RWPE1 (cell line): ENCODE data around the gene HOXB3.

Experiments used
- CTCF ChIA-PET: fragments of 350-600 bp; sonication (Branson Sonifier 250); formaldehyde crosslinking; extraction: SDS; loops from one replicate; lab custom pipeline; 2021; lab: Yijun Ruan, JAX
- POLR2A ChIA-PET: fragments of 400-600 bp; formaldehyde crosslinking; extraction: SDS; loops from one replicate; lab custom pipeline; 2020; ENCODE audit warnings: antibody characterized with exemption; ENCODE audit not compliant: low non-redundant PET; lab: Yijun Ruan, JAX
- DNase-seq: peaks from one replicate; pipeline ENCODE4 v3.0.0; 2012; ENCODE audit warnings: low spot score
- H3K27ac ChIP-seq: fragments of 450-650 bp; 2 replicates; pipeline ENCODE4 v1.5.1; 2017
- TF ChIP-seq, protein P1 (sequence below): fragments of 450-650 bp; conservative IDR thresholded peaks from 2 replicates; pipeline ENCODE4 v1.5.1; 2017; ENCODE audit warnings: low read depth, mild to moderate bottlenecking

HOXB3 gene

DNA sequence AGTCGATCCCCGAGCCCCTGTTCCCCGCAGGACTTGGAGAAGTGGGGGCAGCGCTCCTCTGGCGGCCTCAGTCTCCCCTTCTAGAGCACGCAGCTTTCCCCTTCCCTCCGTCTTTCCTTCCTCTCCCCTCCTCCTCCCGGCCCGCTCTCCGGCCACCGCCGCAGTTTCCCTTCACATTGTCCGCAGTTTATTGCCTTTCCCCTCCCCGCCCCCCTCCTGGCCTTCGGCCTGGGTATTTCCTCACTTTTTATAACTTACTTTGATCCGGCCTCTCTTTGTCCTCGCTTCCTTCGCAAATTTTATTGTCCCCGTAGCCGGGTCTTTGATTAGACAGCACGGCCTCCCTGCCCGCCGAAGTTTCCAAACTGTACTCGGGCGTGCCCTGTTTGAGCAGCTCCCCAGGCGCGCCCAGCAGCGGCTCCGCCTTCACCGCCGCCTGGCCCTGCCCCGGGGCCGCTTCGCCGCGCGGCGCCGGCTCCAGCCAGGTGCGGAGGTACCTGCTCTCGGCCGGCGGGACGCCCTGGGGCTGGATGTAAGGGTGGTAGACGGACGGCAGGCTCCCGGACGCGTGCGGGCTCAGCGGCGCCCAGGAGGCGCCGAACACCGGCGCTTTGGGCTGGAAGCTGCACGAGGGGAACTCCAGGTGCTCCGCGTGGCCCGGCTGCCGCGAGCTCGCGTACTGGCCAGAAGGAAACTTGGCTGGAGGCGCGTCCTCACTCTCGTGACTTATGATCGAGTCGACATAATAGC is 35.6 kb upstream of the HOXB3 start:
- DNase-seq = peak; percentile 69
- CTCF ChIA-PET = interaction anchor here (0.6 to 1.2 kb wide), 5 partner anchors 11 to 608 kb away, joined by 3 to 6 read pairs (median 4); no protein-coding TSS in a partner anchor
- POLR2A ChIA-PET = interaction anchor here (0.5 kb wide), 1 partner anchor 474 kb away, joined by 3 read pairs; no protein-coding TSS in a partner anchor
- H3K27ac ChIP-seq = peak overlapping the region; percentile 3; the same call in 1 of the 2 replicates
- TF ChIP-seq, protein P1, sequence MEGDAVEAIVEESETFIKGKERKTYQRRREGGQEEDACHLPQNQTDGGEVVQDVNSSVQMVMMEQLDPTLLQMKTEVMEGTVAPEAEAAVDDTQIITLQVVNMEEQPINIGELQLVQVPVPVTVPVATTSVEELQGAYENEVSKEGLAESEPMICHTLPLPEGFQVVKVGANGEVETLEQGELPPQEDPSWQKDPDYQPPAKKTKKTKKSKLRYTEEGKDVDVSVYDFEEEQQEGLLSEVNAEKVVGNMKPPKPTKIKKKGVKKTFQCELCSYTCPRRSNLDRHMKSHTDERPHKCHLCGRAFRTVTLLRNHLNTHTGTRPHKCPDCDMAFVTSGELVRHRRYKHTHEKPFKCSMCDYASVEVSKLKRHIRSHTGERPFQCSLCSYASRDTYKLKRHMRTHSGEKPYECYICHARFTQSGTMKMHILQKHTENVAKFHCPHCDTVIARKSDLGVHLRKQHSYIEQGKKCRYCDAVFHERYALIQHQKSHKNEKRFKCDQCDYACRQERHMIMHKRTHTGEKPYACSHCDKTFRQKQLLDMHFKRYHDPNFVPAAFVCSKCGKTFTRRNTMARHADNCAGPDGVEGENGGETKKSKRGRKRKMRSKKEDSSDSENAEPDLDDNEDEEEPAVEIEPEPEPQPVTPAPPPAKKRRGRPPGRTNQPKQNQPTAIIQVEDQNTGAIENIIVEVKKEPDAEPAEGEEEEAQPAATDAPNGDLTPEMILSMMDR = no peak

DNA sequence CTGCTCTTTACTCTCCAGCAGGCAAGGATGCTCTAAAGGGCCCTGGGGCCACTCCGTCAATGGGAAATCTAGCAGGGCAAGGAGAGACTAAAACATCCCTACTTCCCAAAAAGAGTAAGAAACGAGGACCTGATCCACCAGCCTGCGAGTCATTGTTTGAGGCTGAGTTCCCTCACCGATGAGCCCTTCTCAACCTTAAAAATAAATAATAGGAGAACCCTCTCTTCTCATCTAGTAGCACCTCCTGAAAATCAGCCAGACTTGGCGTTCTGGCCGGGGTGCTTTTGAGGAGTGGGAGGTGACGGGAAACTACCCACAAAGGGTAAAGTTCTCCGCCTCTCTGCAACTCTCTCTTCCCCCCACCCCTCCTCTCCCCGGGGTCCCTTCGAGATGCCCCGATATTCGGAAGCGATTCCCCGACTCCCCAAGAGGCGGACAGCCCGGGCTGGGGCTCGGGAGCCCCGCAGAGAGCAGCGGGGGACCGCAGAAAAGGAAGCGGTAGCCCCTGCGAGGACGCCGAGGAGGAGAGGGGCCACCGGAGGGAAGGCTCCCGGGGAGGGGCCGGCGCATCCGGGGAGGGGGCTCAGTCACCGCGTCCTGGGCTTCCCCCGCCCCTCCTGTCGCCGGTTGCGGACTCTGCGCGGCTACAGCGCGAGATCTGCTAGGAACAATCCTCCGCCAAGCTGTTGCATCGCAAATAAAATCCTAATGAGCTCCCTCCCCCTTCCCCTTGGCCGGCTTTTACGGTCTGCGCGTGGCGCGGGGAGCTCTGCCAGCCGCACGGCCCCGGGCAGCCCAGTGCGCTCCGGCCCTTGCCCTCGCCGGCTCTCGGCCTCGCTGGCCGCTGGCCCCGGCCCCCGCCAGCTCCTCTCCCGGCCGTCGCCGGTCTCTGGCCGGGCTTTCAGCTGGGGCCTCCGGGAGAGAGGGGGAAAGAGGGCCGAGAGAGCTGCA is 34.8 kb upstream of the HOXB3 start:
- no peak overlapping the region; the same call in 1 of the 2 replicates for H3K27ac ChIP-seq
- TF ChIP-seq, protein P1 = no peak
- CTCF ChIA-PET = interaction anchor here (0.6 to 1.2 kb wide), 5 partner anchors 12 to 1377 kb away, joined by 3 to 6 read pairs (median 4); no protein-coding TSS in a partner anchor
- no peak for DNase-seq
- POLR2A ChIA-PET = interaction anchor here (0.5 to 0.6 kb wide), 2 partner anchors 12 to 473 kb away, joined by 3 read pairs; no protein-coding TSS in a partner anchor

DNA sequence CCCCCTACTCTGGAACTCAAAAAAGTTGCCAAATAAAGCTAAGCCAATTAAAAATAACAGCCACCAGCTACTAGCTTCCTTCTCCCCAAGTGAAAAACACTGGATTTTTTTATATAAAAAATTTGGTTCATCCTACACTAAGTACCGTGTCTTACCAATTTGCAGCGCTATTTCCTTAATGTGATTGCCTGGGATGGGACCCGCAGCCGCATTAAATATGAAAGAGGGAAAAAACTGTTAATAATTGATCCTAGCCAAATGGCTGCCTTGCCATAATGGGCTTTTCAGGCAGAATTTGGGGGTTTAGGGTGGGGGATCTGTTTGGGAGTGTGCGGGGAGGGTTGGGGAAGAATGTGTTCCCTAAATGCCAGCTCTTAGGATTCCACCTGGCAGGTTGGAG is 34.1 kb upstream of the HOXB3 start:
- TF ChIP-seq, protein P1 = no peak
- no peak overlapping the region for H3K27ac ChIP-seq
- no peak for DNase-seq
- ChIA-PET CTCF (no interaction called here), POLR2A (no interaction called here)

DNA sequence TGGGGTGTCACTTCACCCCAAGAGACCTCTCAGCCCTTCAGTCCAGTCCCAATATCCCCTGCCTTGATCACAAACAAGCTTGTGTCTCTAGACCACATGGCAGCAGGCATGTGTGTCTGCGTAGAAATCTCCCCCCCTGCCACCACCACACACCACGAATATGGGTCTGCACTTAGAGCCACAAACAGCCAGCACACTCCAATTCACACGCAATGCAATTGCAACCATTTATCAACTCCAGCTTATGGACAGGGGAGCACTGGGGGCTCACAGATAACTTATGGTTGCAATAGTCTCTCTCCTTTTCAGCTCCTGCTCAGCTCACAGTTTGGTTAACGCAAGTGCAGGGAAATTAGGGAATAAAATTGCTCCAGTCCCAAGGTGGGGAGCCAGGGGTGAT is 33.5 kb upstream of the HOXB3 start:
- ChIA-PET CTCF (no interaction called here), POLR2A (no interaction called here)
- TF ChIP-seq, protein P1 = no peak
- H3K27ac ChIP-seq = no peak overlapping the region
- no peak for DNase-seq

DNA sequence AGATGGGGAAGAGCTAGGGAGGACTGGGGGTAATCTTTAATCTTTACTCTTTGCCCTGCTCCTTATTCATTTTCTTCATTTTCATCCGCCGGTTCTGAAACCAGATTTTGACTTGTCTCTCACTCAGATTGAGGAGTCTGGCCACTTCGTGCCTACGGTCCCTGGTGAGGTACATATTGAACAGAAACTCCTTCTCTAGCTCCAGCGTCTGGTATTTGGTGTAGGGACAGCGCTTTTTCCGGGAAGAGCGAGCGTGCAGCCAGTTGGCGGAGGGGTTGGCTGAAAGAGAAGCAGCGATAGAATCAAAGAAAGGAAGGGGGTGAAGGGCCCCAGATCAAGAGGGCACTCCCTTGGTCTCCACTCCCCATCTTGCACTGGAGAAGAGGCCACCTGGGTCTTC is 32.8 kb upstream of the HOXB3 start:
- DNase-seq = no peak
- TF ChIP-seq, protein P1 = no peak
- CTCF ChIA-PET = interaction anchor here (0.6 kb wide), 1 partner anchor 361 kb away, joined by 3 read pairs; no protein-coding TSS in a partner anchor
- POLR2A ChIA-PET = no interaction called here
- no peak overlapping the region for H3K27ac ChIP-seq
